ENCODE measurements around the gene EXOC3L2.

DNA sequence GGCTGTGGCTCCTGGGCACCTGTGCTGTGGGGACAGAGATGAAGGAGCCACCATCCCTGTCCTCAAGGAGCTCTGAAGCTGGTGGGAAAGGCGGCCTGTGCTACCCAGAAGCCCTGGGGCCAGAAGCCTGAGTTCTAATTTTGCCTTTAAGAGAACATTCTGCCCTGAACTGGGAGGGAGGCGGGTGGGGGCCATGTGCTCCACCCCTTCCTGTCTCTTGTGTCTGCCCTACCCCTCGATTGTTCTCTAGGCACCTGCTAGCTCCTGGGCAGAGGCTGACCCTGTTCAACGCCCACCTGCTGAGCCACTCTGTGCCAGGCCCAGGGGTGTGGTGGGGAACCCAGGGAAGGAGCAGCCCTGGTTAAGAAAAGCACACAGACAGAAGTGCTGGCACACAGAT lies 73.0 kb downstream of the EXOC3L2 start:
- TF ChIP-seq POLR2AphosphoS5 (IDR thresholded peaks at IDR 0.05) (no peak), EP300 (IDR thresholded peaks at IDR 0.05) (no peak), POLR2A (IDR thresholded peaks at IDR 0.05) (no peak)
- TF ChIP-seq, protein P1, sequence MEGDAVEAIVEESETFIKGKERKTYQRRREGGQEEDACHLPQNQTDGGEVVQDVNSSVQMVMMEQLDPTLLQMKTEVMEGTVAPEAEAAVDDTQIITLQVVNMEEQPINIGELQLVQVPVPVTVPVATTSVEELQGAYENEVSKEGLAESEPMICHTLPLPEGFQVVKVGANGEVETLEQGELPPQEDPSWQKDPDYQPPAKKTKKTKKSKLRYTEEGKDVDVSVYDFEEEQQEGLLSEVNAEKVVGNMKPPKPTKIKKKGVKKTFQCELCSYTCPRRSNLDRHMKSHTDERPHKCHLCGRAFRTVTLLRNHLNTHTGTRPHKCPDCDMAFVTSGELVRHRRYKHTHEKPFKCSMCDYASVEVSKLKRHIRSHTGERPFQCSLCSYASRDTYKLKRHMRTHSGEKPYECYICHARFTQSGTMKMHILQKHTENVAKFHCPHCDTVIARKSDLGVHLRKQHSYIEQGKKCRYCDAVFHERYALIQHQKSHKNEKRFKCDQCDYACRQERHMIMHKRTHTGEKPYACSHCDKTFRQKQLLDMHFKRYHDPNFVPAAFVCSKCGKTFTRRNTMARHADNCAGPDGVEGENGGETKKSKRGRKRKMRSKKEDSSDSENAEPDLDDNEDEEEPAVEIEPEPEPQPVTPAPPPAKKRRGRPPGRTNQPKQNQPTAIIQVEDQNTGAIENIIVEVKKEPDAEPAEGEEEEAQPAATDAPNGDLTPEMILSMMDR (IDR thresholded peaks at IDR 0.05), result no peak
